Kidney (tissue), 14 donors: ENCODE results near the gene CCL8. TPM values are rescaled to one million over a fixed set of nuclear protein-coding genes. Genes with fewer than 3 reads are reported as not detected.

Experiments used
- DNase-seq, 5 donors: peaks; one replicate each; pipeline ENCODE4 v3.0.0-alpha.2; 2013 to 2020
- FAIRE-seq: peaks from 2 replicates; lab custom pipeline; 2012; peaks lifted over from hg19 to GRCh38; lab: Jason Lieb, UNC
- H3K27ac ChIP-seq, 2 donors: one replicate each; pipeline ENCODE4 v1.7.0; 2013; ENCODE audit warnings: low read depth in 2 of 2, low read length in 2 of 2, inconsistent platforms in 1 of 2
- H3K27me3 ChIP-seq: one replicate; pipeline ENCODE4 v1.7.1; 2013; ENCODE audit warnings: low read length, inconsistent platforms; ENCODE audit not compliant: control insufficient read depth, insufficient read depth
- H3K36me3 ChIP-seq, 3 donors: one replicate each; pipeline versions ENCODE4 v1.7.0 to v1.7.1; 2013; ENCODE audit warnings: low read length in 3 of 3, control low read depth in 1 of 3, inconsistent platforms in 1 of 3; ENCODE audit not compliant: insufficient read depth in 3 of 3, control insufficient read depth in 2 of 3
- H3K4me1 ChIP-seq, 3 donors: one replicate each; pipeline versions ENCODE4 v1.7.0 to v1.7.1; 2013; ENCODE audit warnings: low read length in 3 of 3, inconsistent platforms in 1 of 3, low read depth in 1 of 3; ENCODE audit not compliant: control insufficient read depth in 2 of 3, insufficient read depth in 2 of 3
- H3K4me3 ChIP-seq, 3 donors: one replicate each; pipeline versions ENCODE4 v1.7.0 to v1.8.1; 2013; ENCODE audit warnings: low read length in 3 of 3, control low read depth in 1 of 3, inconsistent platforms in 1 of 3
- H3K9ac ChIP-seq, 3 donors: one replicate each; pipeline versions ENCODE4 v1.7.0 to v1.7.1; 2013; ENCODE audit warnings: low read length in 3 of 3, control low read depth in 1 of 3, inconsistent platforms in 1 of 3
- H3K9me3 ChIP-seq, 3 donors: one replicate each; pipeline versions ENCODE4 v1.7.0 to v1.7.1; 2013; ENCODE audit warnings: low read length in 3 of 3, control low read depth in 1 of 3, inconsistent platforms in 1 of 3; ENCODE audit not compliant: control insufficient read depth in 2 of 3, insufficient read depth in 1 of 3
- intact Hi-C: fragments of 100-400 bp; cut with DNase I; formaldehyde crosslinking; loops from one replicate; pipeline ENCODE4 v1.11.1; 2022
- polyA plus RNA-seq: library from polyadenylated mRNA; stranded (reverse); fragments of 350-450 nt; fragmentation: Illumina TruSeq; extraction: RNeasy Lipid Tissue Mini Kit (QIAGEN cat#74804); gene quantifications from one replicate; pipeline ENCODE4 v1.2.3, GENCODE V29; 2014; ENCODE audit warnings: low read depth, low replicate concordance; ENCODE audit not compliant: insufficient read depth
- total RNA-seq: library from RNA; stranded (reverse); fragmentation: NEBNext Ultra II Directional; extraction: Animal tissue kit (Norgen Biotek cat#: 25700); gene quantifications from one replicate; pipeline ENCODE4 v1.2.1, GENCODE V29; 2021
- TF ChIP-seq, protein P1 (sequence below): IDR thresholded peaks from 3 replicates; pipeline ENCODE4 v1.5.1; 2012; ENCODE audit warnings: mild to moderate bottlenecking, moderate library complexity, borderline replicate concordance; ENCODE audit not compliant: insufficient read depth; ENCODE audit errors: extremely low read depth
- donor health status: control.
- donor health status: control.
- donor health status: control.
- donor health status: control.
- donor health status: control.
- donor health status: DM: yes; HTN: yes; CAD: no.
- donor health status: Normal renal cell carcinoma (clear cell type).

The CCL8 gene
- total and polyA plus RNA-seq, 2 donors from 2014 or later = not detected

DNA sequence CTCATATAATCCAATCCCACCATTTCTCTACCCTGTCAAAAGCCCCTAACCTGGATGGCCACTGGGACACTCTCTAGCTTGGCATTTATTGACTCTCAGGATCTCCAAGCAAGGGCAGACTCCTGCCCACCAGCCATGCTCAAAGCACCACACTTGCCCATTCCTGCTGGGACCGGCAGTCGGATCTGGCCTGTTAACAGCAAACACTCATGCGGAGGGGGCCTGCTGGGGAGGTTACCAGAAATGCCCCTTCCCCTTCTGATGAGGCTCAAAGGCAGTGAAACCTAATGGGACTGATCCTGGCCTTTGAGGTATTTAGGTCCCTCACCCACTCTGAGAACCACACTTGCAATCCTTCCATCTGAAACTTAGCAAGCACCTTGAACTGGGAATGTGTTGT is 50.3 kb downstream of the CCL8 start:
- Histone ChIP-seq H3K27ac (no peak overlapping the region), H3K36me3 (no peaks in the 10 kb centered on the region), H3K4me3 (no peak overlapping the region), H3K4me1 (no peaks in the 10 kb centered on the region), H3K9me3 (no peaks in the 10 kb centered on the region), H3K27me3 (no peaks in the 10 kb centered on the region), H3K9ac (no peak overlapping the region)
- TF ChIP-seq, protein P1, sequence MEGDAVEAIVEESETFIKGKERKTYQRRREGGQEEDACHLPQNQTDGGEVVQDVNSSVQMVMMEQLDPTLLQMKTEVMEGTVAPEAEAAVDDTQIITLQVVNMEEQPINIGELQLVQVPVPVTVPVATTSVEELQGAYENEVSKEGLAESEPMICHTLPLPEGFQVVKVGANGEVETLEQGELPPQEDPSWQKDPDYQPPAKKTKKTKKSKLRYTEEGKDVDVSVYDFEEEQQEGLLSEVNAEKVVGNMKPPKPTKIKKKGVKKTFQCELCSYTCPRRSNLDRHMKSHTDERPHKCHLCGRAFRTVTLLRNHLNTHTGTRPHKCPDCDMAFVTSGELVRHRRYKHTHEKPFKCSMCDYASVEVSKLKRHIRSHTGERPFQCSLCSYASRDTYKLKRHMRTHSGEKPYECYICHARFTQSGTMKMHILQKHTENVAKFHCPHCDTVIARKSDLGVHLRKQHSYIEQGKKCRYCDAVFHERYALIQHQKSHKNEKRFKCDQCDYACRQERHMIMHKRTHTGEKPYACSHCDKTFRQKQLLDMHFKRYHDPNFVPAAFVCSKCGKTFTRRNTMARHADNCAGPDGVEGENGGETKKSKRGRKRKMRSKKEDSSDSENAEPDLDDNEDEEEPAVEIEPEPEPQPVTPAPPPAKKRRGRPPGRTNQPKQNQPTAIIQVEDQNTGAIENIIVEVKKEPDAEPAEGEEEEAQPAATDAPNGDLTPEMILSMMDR = no peak
- intact Hi-C loops = no loop called here
- FAIRE-seq (no peak), DNase-seq (no peak)

DNA sequence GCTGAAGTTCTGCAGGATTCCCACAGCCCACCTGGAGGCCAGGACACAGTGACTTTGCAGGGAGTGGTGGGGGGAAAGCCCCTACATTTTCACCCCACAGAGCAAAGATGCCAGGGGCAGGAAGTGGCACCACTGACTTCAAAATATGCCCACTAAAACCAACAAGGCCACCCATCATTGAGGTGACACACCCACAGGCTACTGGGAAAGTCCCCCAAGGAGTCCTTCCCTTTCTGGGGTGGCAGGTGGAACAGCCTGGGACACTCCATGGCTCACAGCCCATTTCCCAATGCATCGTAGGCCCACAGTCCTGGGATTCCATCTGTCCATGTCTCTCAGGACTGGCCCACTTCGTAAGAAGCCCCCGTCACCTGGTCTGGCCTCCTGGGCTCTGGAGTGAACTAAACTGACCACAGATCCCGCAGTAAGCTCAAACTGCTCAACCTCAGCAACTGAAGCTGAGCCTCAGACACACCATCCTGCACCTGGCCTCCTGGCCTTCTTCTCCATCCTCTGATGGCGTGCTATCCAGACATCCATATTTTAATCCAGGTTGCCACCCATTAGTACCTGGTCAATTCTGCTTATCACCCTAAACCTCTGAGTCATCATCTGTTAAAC is 51.3 kb downstream of the CCL8 start:
- Histone ChIP-seq H3K27me3 (no peaks in the 10 kb centered on the region), H3K4me1 (no peaks in the 10 kb centered on the region), H3K4me3 (no peak overlapping the region), H3K36me3 (no peaks in the 10 kb centered on the region), H3K27ac (no peak overlapping the region), H3K9me3 (no peaks in the 10 kb centered on the region), H3K9ac (no peak overlapping the region)
- DNase-seq = no peak
- FAIRE-seq = no peak
- intact Hi-C loops = no loop called here
- TF ChIP-seq, protein P1 = no peak

GRCh38 chr17:34370997-34371395 is 51.8 kb downstream of the CCL8 start:
- TF ChIP-seq, protein P1 = no peak
- Histone ChIP-seq H3K9me3 (no peaks in the 10 kb centered on the region), H3K4me1 (no peaks in the 10 kb centered on the region), H3K27ac (no peak overlapping the region), H3K27me3 (no peaks in the 10 kb centered on the region), H3K36me3 (no peaks in the 10 kb centered on the region), H3K4me3 (no peak overlapping the region), H3K9ac (no peak overlapping the region)
- DNase-seq = no peak
- no peak for FAIRE-seq
- intact Hi-C loops = no loop called here

Other genes with a start within 250 kb of the CCL8 start
- gene CCL2, start 64.2 kb upstream of the CCL8 start, total RNA-seq = 49.9 TPM
- gene CCL2, start 64.2 kb upstream of the CCL8 start, polyA plus RNA-seq = 53.5 TPM
- not detected for gene CCL7, start 49.2 kb upstream of the CCL8 start, total RNA-seq
- not detected for gene CCL7, start 49.2 kb upstream of the CCL8 start, polyA plus RNA-seq
- not detected for gene CCL11, start 33.7 kb upstream of the CCL8 start, total RNA-seq
- 1.0 TPM for gene CCL11, start 33.7 kb upstream of the CCL8 start, polyA plus RNA-seq
- 1.1 TPM for gene CCL13, start 37.0 kb downstream of the CCL8 start, total RNA-seq
- not detected for gene CCL13, start 37.0 kb downstream of the CCL8 start, polyA plus RNA-seq
- gene CCL1, start 43.8 kb downstream of the CCL8 start, total RNA-seq = not detected
- not detected for gene CCL1, start 43.8 kb downstream of the CCL8 start, polyA plus RNA-seq